Measurements from ENCODE around the gene FCER2. TPM values are rescaled to one million over a fixed set of nuclear protein-coding genes. Genes with fewer than 3 reads are reported as not detected.

Gene FCER2
- total and polyA plus RNA-seq, 2 of the 4 experiments (the other 2 are of a cell fraction) = not detected

DNA sequence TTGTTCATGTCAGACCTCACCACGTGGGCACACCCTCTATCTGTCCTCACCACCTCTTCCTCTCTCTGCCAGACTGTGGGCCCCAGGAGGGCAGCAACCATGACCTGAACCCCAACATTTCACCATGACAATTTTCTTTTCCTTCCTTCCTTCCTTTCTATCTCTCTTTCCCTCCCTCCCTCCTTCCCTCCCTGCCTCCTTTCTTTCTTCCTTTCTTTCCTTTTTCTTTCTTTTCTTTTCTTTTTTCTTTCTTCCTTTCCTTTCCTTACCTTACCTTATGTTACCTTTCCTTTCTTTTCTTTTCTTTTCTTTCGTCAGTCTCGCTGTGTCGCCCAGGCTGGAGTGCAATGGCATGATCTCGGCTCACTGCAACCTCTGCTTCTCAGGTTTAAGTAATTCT, 8.7 kb upstream of the FCER2 start:
- CTCF ChIA-PET = no interaction called here
- no peak overlapping the region for H3K27ac ChIP-seq (ENCODE audit: insufficient read depth, low read length)
- no peak overlapping the region for H3K56ac ChIP-seq (ENCODE audit: extremely low read depth, insufficient read depth, low read length)
- H3K4me2 ChIP-seq (ENCODE audit: low read depth, low read length) = no peak overlapping the region
- no peak overlapping the region for H3K23ac ChIP-seq (ENCODE audit: low read depth, low read length)
- BruUV-seq (replicated peaks) = no TSS peak
- H2BK120ac ChIP-seq (ENCODE audit: low read depth, low read length) = no peak overlapping the region
- H3K9me1 ChIP-seq (ENCODE audit: insufficient read depth, low read length) = no peaks in the 10 kb centered on the region
- intact Hi-C loops (cut with micrococcal nuclease) = no loop called here
- H3K9me3 ChIP-seq (ENCODE audit: control insufficient read depth, insufficient read depth, low read length) = no peaks in the 10 kb centered on the region
- H3K18ac ChIP-seq (ENCODE audit: low read depth, low read length) = no peak overlapping the region
- H2BK5ac ChIP-seq (ENCODE audit: low read depth, low read length, poor library complexity, severe bottlenecking) = no peak overlapping the region
- 61% methylated on average over 5 of the region's 5 CpGs; no CpG with 5 or more reads in 1 of the 2 experiments for WGBS, 2 experiments (ENCODE audit: extremely low coverage in 2 of 2, insufficient read length in 1 of 2)
- DNase-seq (no peak), ATAC-seq (ENCODE audit: low read depth) (no peak)
- no peak overlapping the region for H2AFZ ChIP-seq (replicated peaks; ENCODE audit: low read length, poor library complexity)
- dilution Hi-C loops (cut with HindIII; ENCODE audit: low sequenced_read_pairs, unreplicated experiment) = no loop called here
- POLR2A ChIA-PET (ENCODE audit: unreplicated experiment) = no interaction called here
- no peak overlapping the region for H3K4ac ChIP-seq (ENCODE audit: low read depth, low read length)
- no peak overlapping the region for H2AK9ac ChIP-seq (replicated peaks; ENCODE audit: low read depth, low read length, poor library complexity)
- no peaks in the 10 kb centered on the region for H3K79me1 ChIP-seq (ENCODE audit: low read depth in 1 of 2, low read length in 2 of 2)
- H4K91ac ChIP-seq (ENCODE audit: insufficient read depth, low read depth, low read length) = no peak overlapping the region
- TF ChIP-seq USF2 (IDR thresholded peaks at IDR 0.05; ENCODE audit: low read depth, low read length) = no peak
- TF ChIP-seq FOS (IDR thresholded peaks at IDR 0.05; ENCODE audit: low read depth, low read length) = no peak
- no peak for TF ChIP-seq SMC3 (IDR thresholded peaks at IDR 0.05; ENCODE audit: low read depth, low read length)
- TF ChIP-seq POLR2A (IDR thresholded peaks at IDR 0.05; ENCODE audit: low read depth, low read length) = no peak
- no peak for TF ChIP-seq CHD1 (IDR thresholded peaks at IDR 0.05; ENCODE audit: low read depth, low read length)
- no peak for TF ChIP-seq ELK1 (IDR thresholded peaks at IDR 0.05; ENCODE audit: borderline replicate concordance, low read depth, low read length)
- no peak for TF ChIP-seq MXI1 (IDR thresholded peaks at IDR 0.05; ENCODE audit: borderline replicate concordance, low read depth, low read length)
- no peak for TF ChIP-seq MAFK (IDR thresholded peaks at IDR 0.05; ENCODE audit: low read depth, low read length)
- TF ChIP-seq CEBPB (IDR thresholded peaks at IDR 0.05; ENCODE audit: low read depth, low read length) = no peak
- TF ChIP-seq BHLHE40 (IDR thresholded peaks at IDR 0.05; ENCODE audit: low read depth, low read length) = no peak
- no peak for TF ChIP-seq RFX5 (IDR thresholded peaks at IDR 0.05; ENCODE audit: low read depth, low read length)
- TF ChIP-seq RCOR1 (IDR thresholded peaks at IDR 0.05; ENCODE audit: insufficient replicate concordance, low read length) = no peak
- no peak for TF ChIP-seq CTCF (conservative IDR thresholded peaks at IDR 0.05; ENCODE audit: low read depth, low read length)
- TF ChIP-seq NFE2L2 (IDR thresholded peaks at IDR 0.05; ENCODE audit: low read depth, low read length) = no peak
- TF ChIP-seq RAD21 (IDR thresholded peaks at IDR 0.05; ENCODE audit: low read length) = no peak
- TF ChIP-seq MAZ (IDR thresholded peaks at IDR 0.05; ENCODE audit: borderline replicate concordance, low read depth, low read length) = no peak
- H2BK20ac ChIP-seq (ENCODE audit: low read depth, low read length) = no peak overlapping the region
- H2AK5ac ChIP-seq (ENCODE audit: low read depth, low read length) = no peak overlapping the region
- H3K14ac ChIP-seq (replicated peaks; ENCODE audit: low read depth, low read length) = no peak overlapping the region
- peaks cover 2% of the 10 kb centered on the region; the same call in 1 of the 2 replicates for H3K27me3 ChIP-seq (ENCODE audit: control insufficient read depth, insufficient read depth, low read length)
- no peak overlapping the region for H3K4me3 ChIP-seq (ENCODE audit: insufficient read depth, low read depth, low read length)
- H3K36me3 ChIP-seq (ENCODE audit: control insufficient read depth, insufficient read depth, low read length) = no peaks in the 10 kb centered on the region
- in situ Hi-C loops (cut with MboI; ENCODE audit: low sequenced_read_pairs) = no loop called here
- no peak overlapping the region for H2BK15ac ChIP-seq (ENCODE audit: low read depth, low read length)
- no peaks in the 10 kb centered on the region for H3K4me1 ChIP-seq (ENCODE audit: control insufficient read depth, insufficient read depth, low read length)
- H4K20me1 ChIP-seq (ENCODE audit: insufficient read depth, low read length) = no peaks in the 10 kb centered on the region
- H3K9ac ChIP-seq (ENCODE audit: low read depth, low read length) = no peak overlapping the region
- H4K8ac ChIP-seq (ENCODE audit: low read depth in 2 of 2, low read length in 2 of 2) = no peak overlapping the region
- H4K5ac ChIP-seq (ENCODE audit: low read depth, low read length) = no peak overlapping the region
